ENCODE data around the gene LGALS14. TPM values are rescaled to one million over a fixed set of nuclear protein-coding genes. Genes with fewer than 3 reads are reported as not detected.

LGALS14 gene
- total RNA-seq, 1 donor from 2014 or later, result not detected

Other genes starting within 250 kb of the LGALS14 start
- gene TIMM50, start 223.6 kb upstream of the LGALS14 start, total RNA-seq, result 84.2 and 99.5 TPM in 2 replicates
- gene DLL3, start 205.5 kb upstream of the LGALS14 start, total RNA-seq, result 0.26 TPM in 1 of 2 replicates, not detected in the other
- not detected in 2 replicates for gene SELENOV, start 189.3 kb upstream of the LGALS14 start, total RNA-seq
- 0.79 and 1.7 TPM in 2 replicates for gene EID2B, start 171.6 kb upstream of the LGALS14 start, total RNA-seq
- gene EID2, start 164.3 kb upstream of the LGALS14 start, total RNA-seq, result 6.8 and 8.1 TPM in 2 replicates
- gene LGALS13, start 102.0 kb upstream of the LGALS14 start, total RNA-seq, result not detected in 2 replicates
- gene LGALS16, start 48.6 kb upstream of the LGALS14 start, total RNA-seq, result not detected in 2 replicates
- gene CLC, start 33.5 kb downstream of the LGALS14 start, total RNA-seq, result not detected in 2 replicates
- not detected in 2 replicates for gene LEUTX, start 74.4 kb downstream of the LGALS14 start, total RNA-seq
- gene DYRK1B, start 129.7 kb downstream of the LGALS14 start, total RNA-seq, result 3.2 and 5.8 TPM in 2 replicates
- gene FBL, start 141.9 kb downstream of the LGALS14 start, total RNA-seq, result 216 and 500 TPM in 2 replicates
- 0.38 and 0.53 TPM in 2 replicates for gene FCGBP, start 230.2 kb downstream of the LGALS14 start, total RNA-seq

Measured in bronchial epithelial cell (primary cell).